22Rv1 (cell line): ENCODE data around the gene ARID1A.

Experiments used
- CTCF ChIP-seq: fragments of 450-650 bp; IDR thresholded peaks from 2 replicates; pipeline ENCODE4 v1.5.1; 2017; ENCODE audit warnings: mild to moderate bottlenecking
- ZFX ChIP-seq: fragments of 450-650 bp; IDR thresholded peaks from 2 replicates; pipeline ENCODE4 v1.6.1; 2017; ENCODE audit warnings: antibody characterized with exemption, borderline replicate concordance

DNA sequence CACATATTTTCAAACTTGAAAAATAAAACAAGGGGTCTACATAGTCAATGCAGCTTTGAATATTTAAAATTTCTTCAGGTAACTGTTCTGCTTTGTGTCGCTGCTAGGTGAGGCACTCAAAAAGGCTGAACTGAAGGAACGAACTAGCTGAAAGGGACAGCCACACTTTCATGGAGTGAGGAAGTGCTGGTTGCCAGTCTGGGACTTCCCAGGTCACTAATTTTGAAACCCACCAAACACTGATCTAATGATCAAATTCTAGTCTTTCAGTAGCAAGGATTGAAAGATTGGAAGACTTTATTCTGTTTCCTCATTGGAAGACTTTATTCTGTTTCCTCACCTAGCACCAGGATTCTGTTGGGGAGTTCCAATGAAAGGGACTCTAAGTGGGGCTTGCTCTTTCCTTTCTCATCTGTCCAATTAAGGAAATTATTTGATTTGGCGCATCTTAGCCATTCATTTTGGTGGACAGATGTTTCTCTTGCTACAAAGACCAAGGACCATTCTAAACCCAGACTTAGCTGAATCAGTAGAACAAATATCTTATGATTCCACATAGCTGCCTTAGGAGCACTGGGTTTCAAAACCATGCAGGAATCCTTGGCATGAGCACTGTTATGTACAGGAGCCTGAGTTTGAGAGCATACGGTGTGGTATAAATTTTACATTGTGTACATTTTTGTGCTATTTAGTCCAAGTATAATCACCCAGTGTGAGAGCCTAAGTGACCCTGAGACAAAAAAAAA is 10.9 kb upstream of the ARID1A start:
- TF ChIP-seq CTCF (no peak), ZFX (no peak)
